ENCODE measurements around the gene OR11L1.

OR11L1 gene

GRCh38 chr1:247845693-247846017, 4.0 kb upstream of the OR11L1 start:
- Histone ChIP-seq H3K9ac (ENCODE audit: low read length) (no peak overlapping the region), H4K20me1 (ENCODE audit: insufficient read depth, low read length) (no peaks in the 10 kb centered on the region), H3K79me2 (ENCODE audit: low read length) (no peaks in the 10 kb centered on the region), H3K4me1 (ENCODE audit: low read length) (no peaks in the 10 kb centered on the region), H3K9me3 (ENCODE audit: insufficient read depth, low read length) (no peaks in the 10 kb centered on the region), H3K4me3 (ENCODE audit: low read length) (no peak overlapping the region), H3K36me3 (replicated peaks; ENCODE audit: low read depth, low read length) (no peaks in the 10 kb centered on the region), H3K27me3 (ENCODE audit: low read depth, low read length) (peaks cover 8% of the 10 kb centered on the region; the same call in 1 of the 2 replicates), H2AFZ (ENCODE audit: low read depth, low read length) (no peak overlapping the region), H3K4me2 (ENCODE audit: low read length) (no peak overlapping the region), H3K27ac (ENCODE audit: low read length) (no peak overlapping the region)
- no peak for TF ChIP-seq EZH2phosphoT487 (IDR thresholded peaks at IDR 0.05; ENCODE audit: low read depth)
- no peak for TF ChIP-seq CTCF (IDR thresholded peaks at IDR 0.05; ENCODE audit: low read depth, low read length)

- Histone ChIP-seq H3K36me3 (replicated peaks; ENCODE audit: low read depth, low read length) (no peaks in the 10 kb centered on the region), H3K4me1 (ENCODE audit: low read length) (no peaks in the 10 kb centered on the region), H3K4me2 (ENCODE audit: low read length) (no peak overlapping the region), H3K4me3 (ENCODE audit: low read length) (no peak overlapping the region), H3K27me3 (ENCODE audit: low read depth, low read length) (peaks cover 8% of the 10 kb centered on the region; the same call in 1 of the 2 replicates), H3K9ac (ENCODE audit: low read length) (no peak overlapping the region), H4K20me1 (ENCODE audit: insufficient read depth, low read length) (no peaks in the 10 kb centered on the region), H3K9me3 (ENCODE audit: insufficient read depth, low read length) (no peaks in the 10 kb centered on the region), H3K79me2 (ENCODE audit: low read length) (no peaks in the 10 kb centered on the region), H3K27ac (ENCODE audit: low read length) (no peak overlapping the region), H2AFZ (ENCODE audit: low read depth, low read length) (no peak overlapping the region)
- TF ChIP-seq EZH2phosphoT487 (IDR thresholded peaks at IDR 0.05; ENCODE audit: low read depth) = no peak
- TF ChIP-seq CTCF (IDR thresholded peaks at IDR 0.05; ENCODE audit: low read depth, low read length) = no peak
These were observed 3.5 kb upstream of the OR11L1 start for GRCh38 chr1:247845011-247845692.

- H3K4me2 ChIP-seq (ENCODE audit: low read length) = no peak overlapping the region
- H3K27ac ChIP-seq (ENCODE audit: low read length) = no peak overlapping the region
- H3K36me3 ChIP-seq (replicated peaks; ENCODE audit: low read depth, low read length) = no peaks in the 10 kb centered on the region
- H3K9me3 ChIP-seq (ENCODE audit: insufficient read depth, low read length) = no peaks in the 10 kb centered on the region
- no peaks in the 10 kb centered on the region for H3K79me2 ChIP-seq (ENCODE audit: low read length)
- no peaks in the 10 kb centered on the region for H4K20me1 ChIP-seq (ENCODE audit: insufficient read depth, low read length)
- H3K9ac ChIP-seq (ENCODE audit: low read length) = no peak overlapping the region
- H3K27me3 ChIP-seq (ENCODE audit: low read depth, low read length) = peaks cover 8% of the 10 kb centered on the region; the same call in 1 of the 2 replicates
- TF ChIP-seq CTCF (IDR thresholded peaks at IDR 0.05; ENCODE audit: low read depth, low read length) (no peak), EZH2phosphoT487 (IDR thresholded peaks at IDR 0.05; ENCODE audit: low read depth) (no peak)
- no peaks in the 10 kb centered on the region for H3K4me1 ChIP-seq (ENCODE audit: low read length)
- no peak overlapping the region for H2AFZ ChIP-seq (ENCODE audit: low read depth, low read length)
- H3K4me3 ChIP-seq (ENCODE audit: low read length) = no peak overlapping the region
These were observed 1.7 kb upstream of the OR11L1 start for GRCh38 chr1:247843411-247843810.

GRCh38 chr1:247840818-247841217, 878 bp downstream of the OR11L1 start:
- TF ChIP-seq CTCF (IDR thresholded peaks at IDR 0.05; ENCODE audit: low read depth, low read length) = no peak
- TF ChIP-seq EZH2phosphoT487 (IDR thresholded peaks at IDR 0.05; ENCODE audit: low read depth) = no peak
- H3K79me2 ChIP-seq (ENCODE audit: low read length) = no peaks in the 10 kb centered on the region

More at GRCh38 chr1:247840818-247841217, 878 bp downstream of the OR11L1 start:
- no peaks in the 10 kb centered on the region for H3K9me3 ChIP-seq (ENCODE audit: insufficient read depth, low read length)
- H3K27ac ChIP-seq (ENCODE audit: low read length) = no peak overlapping the region
- H2AFZ ChIP-seq (ENCODE audit: low read depth, low read length) = no peak overlapping the region
- H3K27me3 ChIP-seq (ENCODE audit: low read depth, low read length) = peaks cover 8% of the 10 kb centered on the region; the same call in 1 of the 2 replicates
- no peak overlapping the region for H3K9ac ChIP-seq (ENCODE audit: low read length)
- H3K4me3 ChIP-seq (ENCODE audit: low read length) = no peak overlapping the region
- no peak overlapping the region for H3K4me2 ChIP-seq (ENCODE audit: low read length)
- no peaks in the 10 kb centered on the region for H3K36me3 ChIP-seq (replicated peaks; ENCODE audit: low read depth, low read length)
- no peaks in the 10 kb centered on the region for H3K4me1 ChIP-seq (ENCODE audit: low read length)
- no peaks in the 10 kb centered on the region for H4K20me1 ChIP-seq (ENCODE audit: insufficient read depth, low read length)
